ENCODE measurements around the gene LPP. TPM values are rescaled to one million over a fixed set of nuclear protein-coding genes. Genes with fewer than 3 reads are reported as not detected.

Gene LPP
- total RNA-seq, 1 donor from 2014 or later, result 96.7 TPM

DNA sequence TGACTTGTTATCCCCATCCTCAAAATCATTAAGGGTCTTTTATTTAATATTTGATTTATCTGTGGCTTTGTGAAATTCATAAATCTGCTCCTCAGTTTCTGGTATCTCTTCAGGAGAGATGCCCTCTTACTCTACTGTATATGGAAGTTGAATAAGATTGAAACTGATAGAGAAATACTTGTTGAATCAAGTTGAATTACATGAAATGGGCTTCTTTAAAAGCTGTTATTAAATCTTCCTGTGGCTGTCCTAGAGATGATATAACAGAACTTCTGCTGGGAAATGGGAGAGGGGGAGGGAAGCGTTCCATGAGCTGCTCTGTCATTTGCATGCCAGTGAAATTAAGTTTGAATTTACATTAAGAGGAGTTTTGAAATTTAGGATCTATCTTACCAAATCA lies 523.4 kb downstream of the LPP start:
- Mint-ChIP-seq H3K4me1 (ENCODE audit: unreplicated experiment) (peaks cover 13% of the 10 kb centered on the region), H3K4me3 (no peak overlapping the region), H3K27ac (no peak overlapping the region), H3K36me3 (peaks cover 8% of the 10 kb centered on the region), H3K27me3 (no peaks in the 10 kb centered on the region), H3K9me3 (peaks cover 4% of the 10 kb centered on the region)
- DNase-seq (ENCODE audit: extremely low spot score, unreplicated experiment), result no peak
- TF ChIP-seq, protein P1, sequence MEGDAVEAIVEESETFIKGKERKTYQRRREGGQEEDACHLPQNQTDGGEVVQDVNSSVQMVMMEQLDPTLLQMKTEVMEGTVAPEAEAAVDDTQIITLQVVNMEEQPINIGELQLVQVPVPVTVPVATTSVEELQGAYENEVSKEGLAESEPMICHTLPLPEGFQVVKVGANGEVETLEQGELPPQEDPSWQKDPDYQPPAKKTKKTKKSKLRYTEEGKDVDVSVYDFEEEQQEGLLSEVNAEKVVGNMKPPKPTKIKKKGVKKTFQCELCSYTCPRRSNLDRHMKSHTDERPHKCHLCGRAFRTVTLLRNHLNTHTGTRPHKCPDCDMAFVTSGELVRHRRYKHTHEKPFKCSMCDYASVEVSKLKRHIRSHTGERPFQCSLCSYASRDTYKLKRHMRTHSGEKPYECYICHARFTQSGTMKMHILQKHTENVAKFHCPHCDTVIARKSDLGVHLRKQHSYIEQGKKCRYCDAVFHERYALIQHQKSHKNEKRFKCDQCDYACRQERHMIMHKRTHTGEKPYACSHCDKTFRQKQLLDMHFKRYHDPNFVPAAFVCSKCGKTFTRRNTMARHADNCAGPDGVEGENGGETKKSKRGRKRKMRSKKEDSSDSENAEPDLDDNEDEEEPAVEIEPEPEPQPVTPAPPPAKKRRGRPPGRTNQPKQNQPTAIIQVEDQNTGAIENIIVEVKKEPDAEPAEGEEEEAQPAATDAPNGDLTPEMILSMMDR (conservative IDR thresholded peaks at IDR 0.05), result no peak

GRCh38 chr3:188680189-188680588 lies 526.2 kb downstream of the LPP start:
- peak overlapping the region; percentile 62 for H3K4me3 Mint-ChIP-seq
- H3K27ac Mint-ChIP-seq, result peak overlapping the region; percentile 84
- peaks cover 4% of the 10 kb centered on the region for H3K36me3 Mint-ChIP-seq
- no peak for DNase-seq (ENCODE audit: extremely low spot score, unreplicated experiment)
- peaks cover 4% of the 10 kb centered on the region for H3K9me3 Mint-ChIP-seq
- peaks cover 10% of the 10 kb centered on the region for H3K4me1 Mint-ChIP-seq (ENCODE audit: unreplicated experiment)
- no peaks in the 10 kb centered on the region for H3K27me3 Mint-ChIP-seq
- TF ChIP-seq, protein P1 (conservative IDR thresholded peaks at IDR 0.05), result no peak

DNA sequence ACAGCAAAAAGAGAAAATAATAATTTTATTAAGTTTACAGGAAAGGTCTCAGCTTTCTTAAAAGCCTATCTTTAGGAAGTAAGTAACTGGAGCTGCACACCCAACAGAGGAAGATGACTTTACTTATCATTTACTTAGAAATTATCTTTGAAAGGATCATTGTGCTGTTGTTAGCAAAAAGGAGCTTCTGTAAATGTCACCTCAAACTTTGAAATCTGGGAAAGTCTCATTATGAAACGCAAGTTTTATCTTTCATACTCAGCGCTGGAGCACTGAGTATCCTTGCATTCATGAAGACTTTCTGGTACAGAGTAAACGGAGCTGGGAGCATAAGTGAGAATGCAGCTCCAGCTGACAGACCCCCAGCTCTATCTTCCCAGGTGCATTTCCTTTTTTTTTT lies 526.6 kb downstream of the LPP start:
- Mint-ChIP-seq H3K4me1 (ENCODE audit: unreplicated experiment) (peaks cover 10% of the 10 kb centered on the region), H3K36me3 (peaks cover 4% of the 10 kb centered on the region), H3K27me3 (no peaks in the 10 kb centered on the region), H3K4me3 (no peak overlapping the region), H3K9me3 (peaks cover 4% of the 10 kb centered on the region), H3K27ac (peak overlapping the region; percentile 84)
- DNase-seq (ENCODE audit: extremely low spot score, unreplicated experiment), result no peak
- TF ChIP-seq, protein P1 (conservative IDR thresholded peaks at IDR 0.05), result no peak

- Mint-ChIP-seq H3K27me3 (no peaks in the 10 kb centered on the region), H3K4me3 (no peak overlapping the region), H3K27ac (no peak overlapping the region), H3K4me1 (ENCODE audit: unreplicated experiment) (peaks cover 10% of the 10 kb centered on the region), H3K9me3 (peaks cover 4% of the 10 kb centered on the region), H3K36me3 (peaks cover 4% of the 10 kb centered on the region)
- TF ChIP-seq, protein P1 (conservative IDR thresholded peaks at IDR 0.05), result no peak
- no peak for DNase-seq (ENCODE audit: extremely low spot score, unreplicated experiment)
Observed at GRCh38 chr3:188682316-188682715, 528.4 kb downstream of the LPP start.

GRCh38 chr3:188683032-188683521 lies 529.1 kb downstream of the LPP start:
- Mint-ChIP-seq H3K9me3 (peaks cover 4% of the 10 kb centered on the region), H3K27ac (no peak overlapping the region), H3K4me1 (ENCODE audit: unreplicated experiment) (peaks cover 10% of the 10 kb centered on the region), H3K27me3 (no peaks in the 10 kb centered on the region), H3K36me3 (peaks cover 4% of the 10 kb centered on the region), H3K4me3 (no peak overlapping the region)
- DNase-seq (ENCODE audit: extremely low spot score, unreplicated experiment), result no peak
- TF ChIP-seq, protein P1 (conservative IDR thresholded peaks at IDR 0.05), result no peak

DNA sequence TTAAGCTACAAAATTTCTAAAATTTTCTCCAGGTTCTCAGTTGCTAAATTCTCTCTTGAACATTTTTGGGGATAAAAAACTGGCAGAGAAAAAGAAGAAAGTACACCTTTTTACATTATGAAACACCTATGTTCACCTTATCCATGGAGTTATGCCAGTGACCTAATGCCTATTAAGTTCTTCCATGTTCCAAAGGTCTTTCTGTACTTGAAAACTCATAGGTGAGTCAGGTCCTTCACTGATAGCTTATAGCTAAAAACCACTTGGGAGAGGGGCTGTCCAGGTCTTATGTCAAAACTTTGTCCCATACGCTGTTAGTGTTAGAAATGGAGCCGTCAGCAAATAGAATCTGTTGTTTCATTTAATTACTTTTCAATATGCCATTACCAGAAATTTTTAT lies 530.3 kb downstream of the LPP start:
- no peak overlapping the region for H3K27ac Mint-ChIP-seq

More for the DNA sequence above, 530.3 kb downstream of the LPP start:
- TF ChIP-seq, protein P1 (conservative IDR thresholded peaks at IDR 0.05), result no peak
- peaks cover 7% of the 10 kb centered on the region for H3K36me3 Mint-ChIP-seq
- H3K27me3 Mint-ChIP-seq, result no peaks in the 10 kb centered on the region
- no peak overlapping the region for H3K4me3 Mint-ChIP-seq
- peaks cover 9% of the 10 kb centered on the region for H3K4me1 Mint-ChIP-seq (ENCODE audit: unreplicated experiment)
- DNase-seq (ENCODE audit: extremely low spot score, unreplicated experiment), result no peak
- peaks cover 3% of the 10 kb centered on the region for H3K9me3 Mint-ChIP-seq

All from type B pancreatic cell (in vitro differentiated cells).